Endometrium (tissue), 2 donors: ENCODE measurements around the gene ALG11.
"Not testable (repeated sequence)": the region's sequence is repeated elsewhere in the genome, so short reads cannot be mapped to it uniquely, and the experiment has no call there.

Experiments used
- FAIRE-seq: peaks from 2 replicates; lab custom pipeline; 2012; peaks lifted over from hg19 to GRCh38; lab: Jason Lieb, UNC
- donor health status: control.
- donor health status: control.

Gene ALG11, protein sequence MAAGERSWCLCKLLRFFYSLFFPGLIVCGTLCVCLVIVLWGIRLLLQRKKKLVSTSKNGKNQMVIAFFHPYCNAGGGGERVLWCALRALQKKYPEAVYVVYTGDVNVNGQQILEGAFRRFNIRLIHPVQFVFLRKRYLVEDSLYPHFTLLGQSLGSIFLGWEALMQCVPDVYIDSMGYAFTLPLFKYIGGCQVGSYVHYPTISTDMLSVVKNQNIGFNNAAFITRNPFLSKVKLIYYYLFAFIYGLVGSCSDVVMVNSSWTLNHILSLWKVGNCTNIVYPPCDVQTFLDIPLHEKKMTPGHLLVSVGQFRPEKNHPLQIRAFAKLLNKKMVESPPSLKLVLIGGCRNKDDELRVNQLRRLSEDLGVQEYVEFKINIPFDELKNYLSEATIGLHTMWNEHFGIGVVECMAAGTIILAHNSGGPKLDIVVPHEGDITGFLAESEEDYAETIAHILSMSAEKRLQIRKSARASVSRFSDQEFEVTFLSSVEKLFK

DNA sequence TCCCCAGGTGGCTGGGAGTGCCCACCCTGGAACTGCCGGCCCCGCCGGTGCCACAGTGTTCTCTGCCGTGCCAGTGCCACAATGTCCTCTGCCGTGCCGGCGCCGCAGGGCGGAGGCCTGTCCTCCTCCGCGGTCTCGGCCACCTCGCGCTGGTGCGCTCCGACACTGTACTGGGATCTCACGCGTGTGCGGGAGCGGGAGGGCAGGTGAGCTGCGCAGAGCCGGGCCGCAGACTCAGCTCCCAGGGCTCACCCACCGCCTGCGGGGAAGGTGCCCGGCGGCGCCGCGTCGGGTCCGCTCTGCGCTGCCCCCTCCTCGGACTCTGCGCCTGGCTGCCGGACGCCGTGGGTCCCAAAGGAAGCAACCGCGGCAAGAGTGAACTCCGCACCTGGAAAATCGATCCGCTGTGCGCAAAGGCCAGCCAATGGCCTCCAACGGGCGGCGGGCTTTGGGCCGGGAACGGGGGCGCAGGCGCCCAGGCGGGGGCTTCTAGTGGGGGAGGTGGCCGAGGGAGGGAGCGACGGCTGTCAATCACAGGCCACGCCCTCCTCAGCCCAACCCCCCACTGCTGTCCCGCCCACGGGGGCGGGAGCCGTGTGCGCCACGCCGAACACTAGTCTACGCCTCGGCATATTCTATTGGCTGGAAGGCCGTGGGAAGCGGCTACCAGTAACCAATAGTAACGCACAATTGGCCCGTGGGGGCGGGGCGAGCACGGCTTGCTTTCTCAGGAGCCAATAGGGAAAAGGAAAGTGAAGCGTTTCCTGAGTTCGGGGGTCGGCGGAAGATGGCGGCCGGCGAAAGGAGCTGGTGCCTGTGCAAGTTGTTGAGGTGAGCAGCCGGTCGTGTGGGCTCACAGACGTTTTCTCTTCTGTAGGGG is at the start of gene ALG11:
Gene ALG11 (plus strand): TSS at position 767 of the 880 bp plus-strand sequence. CDS start 21 bp downstream, at position 788.
- FAIRE-seq, result peak; percentile 94

DNA sequence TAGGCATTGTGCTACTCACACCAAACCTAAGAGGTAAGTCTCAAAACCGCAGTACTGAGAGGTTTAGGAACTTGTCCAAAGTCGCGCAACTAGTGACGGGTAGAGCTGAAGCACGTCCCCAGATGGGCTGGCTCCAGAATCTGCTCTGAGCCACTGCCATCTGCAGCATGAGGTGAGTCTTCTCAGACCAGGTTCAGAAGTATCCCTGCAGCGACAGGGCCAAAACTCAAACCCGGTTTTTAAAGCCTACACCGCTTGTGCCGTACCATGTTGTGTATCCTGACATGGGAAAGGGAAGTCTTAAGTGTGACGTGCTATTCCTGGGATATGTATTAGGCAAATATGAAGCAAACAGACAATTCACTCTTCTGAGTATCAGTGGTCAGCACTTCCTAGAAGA is 46.0 kb upstream of the ALG11 start:
- FAIRE-seq, result no peak

DNA sequence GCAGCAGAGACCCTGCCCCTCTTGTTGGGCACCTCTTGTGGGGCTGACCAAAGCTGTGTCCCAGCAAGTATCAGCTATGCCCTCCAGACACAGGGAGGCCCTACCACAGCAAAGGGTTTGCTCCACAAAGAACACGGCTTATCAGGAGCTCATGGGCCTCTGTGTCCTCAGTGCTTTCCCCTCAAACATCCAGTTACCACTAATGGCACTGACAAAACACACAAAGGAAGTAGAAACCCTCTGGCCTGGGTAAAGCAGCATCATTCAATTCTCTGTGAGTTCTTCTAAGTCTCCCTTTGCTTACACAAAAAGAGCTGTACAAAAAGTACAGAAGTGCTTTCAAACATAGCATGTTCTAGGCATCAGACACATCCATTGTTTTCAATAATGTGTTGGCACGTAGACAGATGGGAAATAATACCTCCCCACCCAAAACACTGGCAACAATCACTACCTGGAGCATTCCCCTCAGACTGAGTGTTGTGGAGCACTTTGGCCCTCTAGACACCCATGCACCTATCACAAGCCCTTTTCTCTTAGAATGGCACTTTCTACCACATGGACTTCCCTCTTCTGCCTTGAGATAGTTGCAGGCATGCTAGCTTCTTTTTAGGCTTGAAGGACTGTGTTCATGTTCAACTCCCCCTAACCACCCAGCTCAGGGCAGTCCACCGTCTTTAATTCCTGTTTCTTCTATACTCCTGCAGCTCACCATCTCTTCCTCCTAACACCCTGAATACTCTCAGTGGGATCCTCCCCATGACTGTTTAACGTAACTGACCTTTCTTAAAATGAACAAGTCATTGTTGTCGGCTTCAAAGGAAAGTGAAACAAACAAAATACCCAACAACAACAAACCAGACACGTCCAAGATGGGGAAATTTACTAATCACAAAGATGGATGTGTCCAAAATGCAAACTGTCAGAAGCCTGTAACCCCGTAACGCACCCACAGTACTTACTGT is 44.4 kb upstream of the ALG11 start:
- no peak for FAIRE-seq

DNA sequence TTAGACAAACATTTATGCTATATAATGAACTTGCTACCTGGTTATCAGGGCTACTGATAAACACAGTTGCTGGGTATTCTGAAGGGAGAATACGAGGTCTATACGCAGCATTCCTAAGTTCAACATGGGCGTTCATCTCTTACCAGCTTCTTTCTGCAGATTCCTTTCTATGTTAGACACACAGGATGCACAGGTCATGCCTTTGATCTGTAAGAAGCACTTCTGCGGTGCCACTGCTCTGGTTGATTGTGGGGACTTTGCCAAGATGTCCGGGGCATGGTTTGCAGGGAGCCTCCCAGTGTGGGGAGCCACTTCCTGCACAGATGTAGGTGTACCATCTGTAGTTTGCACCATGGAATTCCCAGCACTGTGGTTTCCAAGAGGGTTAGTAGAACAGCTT is 41.8 kb upstream of the ALG11 start:
- FAIRE-seq, result no peak

DNA sequence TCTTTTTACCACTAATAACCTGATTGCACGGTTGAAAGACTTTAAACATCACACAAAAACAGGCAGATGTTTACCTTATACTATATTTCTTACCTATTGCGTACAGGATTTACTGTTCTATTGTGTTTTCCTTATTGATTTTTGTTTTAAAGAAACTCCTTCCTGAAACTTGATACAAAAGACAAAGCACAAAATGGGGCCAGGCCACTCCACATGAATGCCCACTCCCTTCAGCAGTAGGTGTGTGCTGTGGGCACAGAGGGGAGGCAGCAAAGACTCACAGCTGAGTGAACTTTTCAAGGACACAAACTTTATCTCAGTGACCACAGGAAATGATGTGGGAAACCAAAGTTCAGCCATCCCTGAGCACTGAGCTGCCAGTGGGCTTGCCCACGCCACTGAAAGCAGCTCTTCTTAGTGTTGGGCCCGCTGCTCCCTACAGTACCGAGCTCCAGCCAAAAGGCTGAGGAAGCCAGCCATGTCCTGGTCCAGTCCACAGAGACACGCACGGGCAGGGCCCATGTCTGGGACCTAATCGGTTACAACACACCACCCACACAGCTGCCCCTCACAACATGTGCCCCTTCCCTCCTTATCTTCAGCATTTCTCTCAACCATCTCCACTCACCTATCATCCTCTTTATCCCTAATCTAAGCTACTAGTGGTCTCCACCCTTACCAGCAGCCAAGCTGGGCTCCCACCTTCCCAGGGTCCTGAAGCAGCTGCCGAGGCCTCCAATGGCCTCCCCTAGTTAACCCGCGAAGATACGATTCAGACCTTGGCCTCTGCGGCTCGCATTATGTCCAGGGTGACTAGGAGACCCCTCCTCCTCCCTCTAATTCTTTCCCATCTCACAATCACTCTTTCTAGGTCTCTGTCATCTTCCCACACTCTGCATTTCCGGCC is 40.4 kb upstream of the ALG11 start:
- no peak for FAIRE-seq

DNA sequence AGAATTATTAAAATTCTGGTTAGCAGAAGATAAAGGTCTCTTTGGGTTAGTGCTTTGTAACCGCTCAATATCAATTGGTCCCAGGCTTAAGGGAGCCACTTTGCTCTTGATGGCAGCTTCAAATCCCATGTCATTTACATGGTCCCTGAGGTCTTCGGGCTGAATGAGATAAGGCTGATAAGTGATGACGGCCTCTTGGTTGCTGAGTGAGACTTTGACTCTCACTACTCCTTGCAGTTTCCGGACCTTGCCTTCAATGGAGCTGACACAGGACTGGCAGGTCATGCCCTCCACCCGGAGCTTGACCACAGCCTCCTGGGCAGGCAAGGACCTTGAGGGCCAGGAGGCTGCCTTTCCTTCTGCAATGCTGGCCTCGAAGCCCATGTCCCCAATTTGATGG is 37.7 kb upstream of the ALG11 start:
- no peak for FAIRE-seq

DNA sequence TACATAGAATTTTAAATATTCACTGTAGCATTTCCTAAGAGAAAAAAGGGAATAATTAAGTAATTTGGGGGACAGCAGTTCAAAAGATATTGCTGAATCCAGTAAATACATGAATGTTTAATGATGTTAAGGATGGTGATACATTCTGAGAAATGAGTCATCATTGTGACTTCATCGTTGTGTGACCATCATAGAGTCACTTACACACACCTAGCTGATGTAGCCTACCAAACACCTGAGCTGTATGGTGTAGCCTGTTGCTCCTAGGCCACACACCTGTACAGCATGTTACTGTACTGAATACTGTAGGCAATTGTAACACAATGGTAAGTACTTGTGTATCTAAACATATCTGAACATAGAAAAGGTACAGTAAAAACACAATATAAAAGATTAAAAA is 35.8 kb upstream of the ALG11 start:
- FAIRE-seq, result no peak

DNA sequence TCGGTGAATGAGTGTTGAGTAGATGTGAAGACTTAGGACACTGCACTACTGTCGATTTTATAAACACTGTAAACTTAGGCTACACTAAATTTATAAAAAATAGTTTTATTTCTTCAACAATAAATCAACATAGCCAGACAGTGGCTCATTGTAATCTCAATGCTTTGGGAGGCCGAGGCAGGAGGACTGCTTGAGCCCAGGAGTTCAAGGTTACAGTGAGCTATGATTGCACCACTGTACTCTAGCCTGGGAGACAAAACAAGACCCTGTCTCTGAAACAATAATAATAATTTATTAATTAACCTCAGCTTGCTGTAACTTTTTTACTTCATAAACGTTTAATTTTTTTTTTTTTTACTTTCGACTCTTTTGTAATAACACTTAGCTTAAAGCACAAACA is 35.3 kb upstream of the ALG11 start:
- FAIRE-seq, result no peak

DNA sequence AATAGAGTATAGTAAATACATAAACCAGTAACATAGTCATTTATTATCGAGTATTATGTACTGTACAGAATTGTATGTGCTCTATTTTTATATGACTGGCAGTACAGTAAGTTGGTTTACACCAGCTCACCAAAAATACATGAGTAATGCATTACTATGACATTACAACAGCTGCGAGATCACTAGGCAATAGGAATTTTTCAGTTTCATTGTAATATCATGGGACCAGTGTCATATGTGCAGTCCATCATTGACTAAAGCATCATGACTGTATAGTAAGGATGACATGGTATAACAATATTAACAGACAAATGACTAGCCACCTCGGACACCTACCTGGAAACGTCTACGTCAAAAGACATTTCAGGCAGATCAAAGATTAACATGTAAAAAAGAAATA is 34.6 kb upstream of the ALG11 start:
- FAIRE-seq, result no peak

DNA sequence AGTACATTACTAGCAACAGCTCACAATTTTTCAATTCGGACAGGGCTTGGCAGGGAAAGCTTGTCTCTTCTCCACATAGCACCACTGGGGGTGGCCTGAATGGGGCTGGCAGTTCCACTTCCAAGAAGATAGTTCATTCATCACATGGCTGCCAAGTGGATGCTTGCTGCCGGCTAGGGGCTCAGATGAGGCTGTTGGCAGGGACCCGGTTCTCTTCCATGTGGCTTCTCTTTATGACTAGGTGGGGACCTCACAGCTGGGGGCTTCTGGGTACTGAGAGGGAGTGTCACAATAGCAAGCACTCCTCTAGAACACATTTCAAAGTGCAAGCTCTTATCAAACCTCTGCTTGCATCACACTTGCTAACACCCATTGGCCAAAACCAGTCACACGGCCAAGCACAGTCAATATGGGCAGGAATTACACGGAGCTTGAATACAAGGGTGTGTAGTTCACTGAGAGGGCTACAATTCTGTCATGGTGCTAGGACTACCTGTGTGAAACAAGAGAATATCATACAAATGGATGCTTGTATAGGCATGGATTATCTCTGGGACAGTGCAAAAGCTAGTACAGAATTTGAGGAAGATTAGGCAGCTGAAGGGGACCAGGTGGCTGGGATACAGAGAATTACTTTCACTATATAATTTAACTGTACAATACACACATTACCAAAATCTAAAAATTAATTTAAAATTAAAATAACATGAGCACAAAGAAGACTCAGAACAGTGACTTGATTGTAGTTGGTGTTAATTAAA is 33.2 kb upstream of the ALG11 start:
- no peak for FAIRE-seq

DNA sequence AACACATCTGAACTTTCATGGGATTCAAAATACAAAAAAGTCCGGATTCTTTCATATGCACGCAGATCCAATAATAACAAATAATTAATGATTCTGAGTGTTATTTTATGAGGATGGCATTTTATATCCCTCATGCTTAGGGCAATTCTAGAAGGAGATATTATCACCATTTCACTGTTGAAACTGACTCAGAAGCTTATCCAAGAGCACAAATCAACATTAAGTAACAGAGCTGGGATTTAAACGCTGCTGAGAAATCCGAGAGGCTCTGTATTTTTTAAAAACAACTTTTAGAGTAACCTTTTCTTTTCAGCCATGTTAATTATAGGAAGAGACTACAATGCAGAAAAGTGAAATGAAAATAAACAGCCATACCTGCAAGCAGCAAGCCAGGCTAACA is 31.3 kb upstream of the ALG11 start:
- no peak for FAIRE-seq

DNA sequence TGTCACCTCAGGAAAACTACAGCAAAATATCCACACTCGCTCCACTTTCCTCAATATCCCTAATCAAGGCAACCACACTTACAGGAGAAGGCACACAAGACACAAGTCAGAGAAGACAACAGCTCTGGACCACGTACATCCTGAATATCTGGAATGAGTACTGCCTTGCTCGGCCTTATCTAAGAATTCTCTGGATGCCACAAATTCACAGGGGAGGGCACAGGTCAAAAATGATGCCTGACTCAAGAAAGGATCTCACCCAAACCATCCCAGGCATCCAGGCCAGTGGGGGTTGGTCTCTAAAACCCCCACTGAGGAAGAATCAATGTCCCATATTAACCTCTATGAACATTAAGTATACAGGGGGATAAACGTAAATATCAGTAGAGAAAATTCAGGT is 30.8 kb upstream of the ALG11 start:
- FAIRE-seq, result no peak

DNA sequence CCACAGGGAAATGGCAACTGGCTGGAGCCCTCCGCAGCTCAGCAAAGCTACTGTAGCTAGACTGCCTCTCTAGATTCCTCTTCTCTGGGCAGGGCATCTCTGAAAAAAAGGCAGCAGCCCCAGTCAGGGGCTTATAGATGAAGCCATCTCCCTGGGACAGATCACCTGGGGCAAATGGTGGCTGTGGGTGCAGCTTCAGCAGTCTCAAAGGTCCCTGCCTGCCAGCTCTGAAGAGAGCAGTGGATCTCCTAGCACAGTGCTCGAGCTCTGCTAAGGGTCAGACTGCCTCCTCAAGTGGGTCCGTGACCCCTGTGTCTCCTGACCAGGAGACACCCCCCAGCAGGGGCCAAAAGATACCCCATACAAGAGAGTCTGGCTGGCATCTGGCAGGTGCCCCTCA is 28.9 kb upstream of the ALG11 start:
- FAIRE-seq, result not testable (repeated sequence)

DNA sequence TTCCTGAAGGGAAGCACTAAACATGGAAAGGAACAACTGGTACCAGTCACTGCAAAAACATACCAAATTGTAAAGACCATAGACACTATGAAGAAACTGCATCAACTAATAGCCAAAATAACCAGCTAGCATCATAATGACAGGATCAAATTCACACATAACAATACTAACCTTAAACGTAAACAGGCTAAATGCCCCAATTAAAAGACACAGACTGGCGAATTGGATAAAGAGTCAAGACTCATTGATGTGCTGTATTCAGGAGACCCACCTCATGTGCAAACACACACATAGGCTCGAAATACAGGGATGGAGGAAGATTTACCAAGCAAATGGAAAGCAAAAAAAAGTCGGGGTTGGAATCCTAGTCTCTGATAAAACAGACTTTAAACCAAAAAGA is 27.3 kb upstream of the ALG11 start:
- FAIRE-seq, result not testable (repeated sequence)

DNA sequence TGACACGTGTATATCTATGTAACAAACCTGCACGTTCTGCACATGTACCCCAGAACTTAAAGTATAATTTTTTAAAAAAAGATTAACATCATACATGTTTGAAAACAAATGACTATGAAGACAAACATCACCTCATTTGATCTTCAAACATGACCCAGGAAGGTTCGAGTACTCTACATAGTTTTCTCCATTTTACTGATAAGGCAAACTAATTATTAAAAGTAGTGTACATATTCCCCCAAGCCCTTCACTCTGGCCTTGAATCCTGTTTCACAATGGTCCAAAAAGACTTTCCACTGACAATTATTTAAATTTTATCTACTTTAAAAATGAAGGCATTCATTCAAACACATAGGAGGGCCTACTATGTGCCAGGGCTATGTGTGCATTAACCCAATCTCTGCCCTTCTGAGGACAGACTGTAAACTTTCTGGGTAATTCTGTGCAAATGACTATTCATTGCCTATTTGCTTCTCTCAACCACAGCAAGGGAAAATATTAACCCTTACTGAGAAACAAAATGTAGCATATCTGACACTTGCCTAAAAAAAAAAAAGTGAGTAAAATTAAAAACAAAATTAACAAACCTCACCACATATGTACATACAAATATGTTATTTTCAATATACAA is 23.1 kb upstream of the ALG11 start:
- no peak for FAIRE-seq

DNA sequence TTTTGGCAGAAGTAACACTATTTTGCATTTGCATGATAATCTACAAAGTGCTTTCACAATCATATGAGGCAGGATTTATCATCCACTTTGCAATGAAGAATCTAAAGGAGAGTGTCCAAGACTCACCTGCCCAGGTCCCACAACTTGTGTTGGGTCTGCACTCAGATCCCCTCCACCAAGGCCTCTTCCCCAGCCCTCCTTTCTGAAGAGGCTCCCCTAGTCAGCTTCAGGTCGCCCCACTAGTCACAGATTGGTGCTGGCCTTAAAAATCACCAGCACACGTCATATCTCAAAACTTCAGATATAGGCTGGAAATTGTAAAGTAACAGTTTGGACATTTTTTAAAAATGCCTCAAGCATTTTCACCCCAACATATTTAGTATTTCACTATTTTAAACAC is 18.5 kb upstream of the ALG11 start:
- no peak for FAIRE-seq

DNA sequence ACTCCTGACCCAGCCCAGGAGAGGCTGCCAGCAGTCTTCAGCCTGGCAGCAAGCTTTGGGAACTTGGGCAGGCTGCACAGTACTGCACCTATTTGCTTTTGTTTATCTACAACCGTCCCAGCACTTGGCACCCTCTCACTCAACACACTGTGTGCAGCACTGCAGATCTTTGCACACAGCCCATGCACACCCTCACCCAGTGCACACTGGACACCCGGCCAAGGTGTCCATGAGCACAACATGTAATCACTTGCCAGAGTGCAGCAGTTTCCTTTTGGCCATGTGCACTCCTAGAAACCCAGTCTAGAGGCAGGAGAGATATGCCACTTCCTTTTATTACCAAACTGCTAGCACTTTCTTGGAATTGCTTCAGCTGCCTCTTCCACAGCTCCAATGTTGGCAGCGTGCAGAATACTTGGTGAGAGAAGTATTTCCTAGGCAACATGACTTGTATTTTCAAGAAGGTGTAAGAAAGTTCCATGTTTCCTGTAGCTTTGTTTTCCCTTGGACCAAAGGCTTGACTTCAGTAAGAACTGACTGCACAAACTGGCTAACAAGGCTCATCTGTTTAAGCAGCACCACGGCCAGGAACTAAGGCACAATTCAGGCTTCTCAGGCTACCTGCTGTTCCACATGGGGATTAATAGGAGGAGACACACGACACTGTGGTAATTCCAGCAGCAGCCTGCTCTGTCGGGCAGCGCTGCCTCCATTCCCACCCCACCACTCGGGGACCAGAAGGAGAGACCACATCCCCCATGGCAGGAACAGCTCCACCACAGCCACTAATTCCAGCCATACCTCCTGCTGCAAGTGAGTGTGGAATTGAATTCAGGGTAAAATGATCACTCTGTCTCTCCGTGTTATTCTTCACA is 16.3 kb upstream of the ALG11 start:
- FAIRE-seq, result no peak

DNA sequence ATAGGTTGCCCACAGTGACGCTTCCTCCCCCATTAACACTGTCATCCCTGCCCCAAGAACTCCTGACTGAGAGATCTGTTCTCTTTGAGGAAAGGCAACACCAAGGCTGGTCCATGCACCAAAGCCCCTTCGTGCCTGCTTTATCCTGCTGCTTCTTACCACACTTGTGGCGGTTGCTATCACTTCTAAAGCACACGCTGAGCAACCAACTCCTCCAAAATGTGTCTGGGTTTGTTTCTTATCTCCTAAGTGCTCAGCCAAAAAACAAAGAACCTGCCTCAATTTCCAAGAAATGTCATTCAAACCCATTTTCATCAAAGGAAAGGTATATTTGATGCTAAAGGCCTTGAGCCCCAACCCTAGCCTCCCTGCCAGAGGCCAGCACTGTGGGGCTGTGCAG is 15.6 kb upstream of the ALG11 start:
- no peak for FAIRE-seq

DNA sequence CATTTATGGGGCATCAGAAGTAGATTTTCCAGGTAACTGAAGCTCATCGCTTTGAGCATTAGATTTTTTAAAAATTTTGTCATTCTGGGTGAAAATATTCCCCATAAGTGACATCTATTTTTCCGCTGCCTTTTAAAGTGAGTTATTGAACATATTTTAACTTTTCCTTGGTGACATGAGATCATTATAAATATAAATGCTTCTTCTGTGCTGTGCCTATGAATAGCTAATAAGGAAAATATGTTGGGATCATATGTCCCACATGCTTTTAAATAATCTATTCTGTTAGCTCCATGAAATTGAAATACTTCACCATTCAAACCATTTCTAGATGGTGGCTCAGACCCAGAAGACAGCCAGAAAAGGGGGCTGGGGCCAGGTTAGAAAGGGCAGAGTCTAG is 15.0 kb upstream of the ALG11 start:
- no peak for FAIRE-seq
